HTERT RPE-1 (cell line): ENCODE data around the gene CCDC9B.

Experiments
- in situ Hi-C: fragments of 300-500 bp; cut with MboI; formaldehyde crosslinking; loops from 4 replicates; pipeline ENCODE4 v1.14.3; 2020; ENCODE audit warnings: low sequenced_read_pairs

Gene CCDC9B

DNA sequence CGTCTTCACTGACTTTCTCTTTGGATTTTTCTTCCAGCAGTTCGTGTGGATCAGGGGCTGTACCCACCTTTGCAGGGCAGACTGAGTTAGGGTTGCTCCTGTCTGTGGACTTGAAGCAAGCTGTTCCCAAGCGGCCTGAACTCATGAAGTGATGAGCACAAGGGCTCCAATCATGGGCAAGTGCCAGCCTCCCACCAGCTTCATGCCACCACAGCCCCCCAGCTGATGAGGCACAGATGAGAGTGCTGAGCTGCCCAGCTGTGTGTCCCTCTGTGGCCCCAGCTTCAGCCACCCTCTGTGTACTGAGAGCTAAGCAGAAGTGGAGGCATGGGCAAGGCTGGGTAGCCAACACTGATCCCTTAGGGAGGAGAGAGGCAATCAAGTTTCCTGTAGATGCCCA is 29.7 kb downstream of the CCDC9B start:
- in situ Hi-C loops: no loop called here

DNA sequence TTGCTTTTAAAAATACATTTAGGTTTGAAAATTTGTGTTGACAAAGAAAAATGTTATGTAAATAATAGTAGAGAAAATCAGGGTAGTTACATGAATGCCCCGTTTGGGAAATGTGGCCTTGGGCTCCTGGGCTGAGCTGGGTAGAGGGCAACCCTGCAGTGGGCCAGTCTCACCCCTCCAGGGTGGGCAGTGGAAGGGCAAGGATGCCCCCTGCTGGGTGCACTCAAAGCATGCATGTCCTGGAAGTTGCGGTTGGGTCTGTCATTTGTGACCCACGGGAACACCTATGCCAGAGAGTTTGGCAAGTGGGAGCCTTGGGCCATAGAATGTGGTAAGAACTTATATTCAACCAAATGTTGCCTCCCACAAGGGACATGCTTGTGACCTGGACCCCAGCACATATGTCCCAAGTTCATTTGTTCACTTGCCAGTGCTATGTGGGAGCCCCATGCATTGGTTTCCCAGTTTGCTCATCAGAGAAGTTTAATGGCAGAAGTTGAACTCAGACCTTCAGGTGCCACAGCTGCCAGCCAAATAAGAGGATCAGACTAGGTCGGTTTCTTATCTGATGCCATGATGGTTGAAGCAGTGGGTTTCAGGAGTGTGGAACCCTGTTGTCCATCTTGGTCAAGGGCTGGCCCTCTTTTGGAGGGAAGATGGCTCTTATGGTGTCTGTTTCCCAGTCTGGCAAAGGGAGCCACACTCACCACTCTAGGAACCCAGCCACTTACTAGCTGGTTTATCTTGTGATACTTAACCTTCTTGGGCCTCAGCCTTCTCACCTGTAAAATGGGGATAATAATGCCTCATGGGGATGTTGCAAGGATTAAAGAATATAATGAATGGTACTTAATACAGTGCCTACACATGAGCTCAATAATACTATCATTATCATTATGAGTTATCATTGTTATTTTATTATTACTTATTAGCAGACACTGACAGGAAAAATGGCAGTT is 30.5 kb downstream of the CCDC9B start:
- in situ Hi-C loops: no loop called here

DNA sequence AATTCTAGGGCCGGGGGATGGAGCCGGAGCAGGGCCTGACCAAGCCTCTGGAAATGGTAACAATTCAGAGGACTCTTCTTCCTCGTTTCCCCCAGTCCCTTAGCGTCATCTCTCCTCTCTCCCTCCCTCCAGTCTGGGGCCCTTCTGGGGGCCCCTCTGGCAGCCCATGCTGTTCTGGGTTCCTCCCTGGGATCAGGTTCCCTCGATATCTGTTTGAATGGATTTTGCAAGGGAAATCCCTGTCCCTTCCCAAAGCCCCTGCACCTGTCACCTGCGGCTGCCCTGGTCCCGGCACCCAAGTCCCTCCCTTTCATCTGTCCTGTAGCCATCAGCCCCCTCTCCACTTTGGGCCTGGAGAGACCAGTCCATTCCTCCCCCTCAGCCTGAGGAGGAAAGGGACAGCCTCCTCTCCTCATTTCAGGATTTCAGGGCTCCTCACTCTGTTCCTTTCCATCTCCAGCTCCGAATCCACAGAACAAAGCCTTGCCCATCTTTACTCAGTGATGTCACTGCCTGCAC is 31.3 kb downstream of the CCDC9B start:
- in situ Hi-C loops: no loop called here

DNA sequence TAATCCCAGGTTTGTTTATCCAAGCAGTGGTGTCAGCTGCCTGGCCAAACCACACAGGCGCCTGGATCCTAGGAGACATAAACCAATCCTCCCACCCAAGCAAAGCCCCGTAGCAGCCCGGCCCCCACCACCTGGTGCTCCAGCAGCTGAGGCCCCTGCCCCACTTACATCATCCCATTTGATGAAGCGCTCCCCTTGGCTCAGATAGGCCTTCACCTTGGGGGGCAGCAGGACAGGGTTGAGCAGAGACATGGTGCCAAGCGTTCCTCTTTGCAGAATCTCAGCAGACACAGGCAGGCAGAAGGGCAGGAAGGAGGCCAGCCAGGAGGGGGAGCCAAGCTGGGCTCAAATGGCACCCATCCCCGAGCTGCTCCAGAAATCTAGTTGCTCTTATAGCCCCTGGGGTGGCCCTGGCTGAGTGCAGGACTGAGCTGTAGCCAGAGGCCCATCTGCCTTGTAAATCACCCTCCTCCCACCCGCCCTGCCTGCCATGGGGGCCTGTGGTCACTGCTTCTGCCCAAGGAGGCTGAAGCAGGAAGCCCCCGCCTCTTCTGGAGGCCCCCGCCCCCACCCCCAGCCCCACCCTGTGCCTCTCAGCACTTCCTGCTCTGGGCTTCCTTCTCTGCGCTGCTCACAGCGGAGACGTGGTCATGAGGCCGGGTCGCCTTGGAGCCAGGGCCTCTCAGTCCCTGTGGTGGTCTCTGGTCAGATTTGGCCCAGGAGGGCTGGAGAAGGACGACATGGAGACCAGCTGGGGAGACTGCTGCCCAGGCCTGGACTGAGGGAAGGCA is 33.1 kb downstream of the CCDC9B start, which contains the start of gene PLCB2:
Gene PLCB2 (minus strand): TSS at position 515 of the 791 bp plus-strand sequence. CDS start 263 bp downstream, at position 252.
- in situ Hi-C loops: no loop called here

DNA sequence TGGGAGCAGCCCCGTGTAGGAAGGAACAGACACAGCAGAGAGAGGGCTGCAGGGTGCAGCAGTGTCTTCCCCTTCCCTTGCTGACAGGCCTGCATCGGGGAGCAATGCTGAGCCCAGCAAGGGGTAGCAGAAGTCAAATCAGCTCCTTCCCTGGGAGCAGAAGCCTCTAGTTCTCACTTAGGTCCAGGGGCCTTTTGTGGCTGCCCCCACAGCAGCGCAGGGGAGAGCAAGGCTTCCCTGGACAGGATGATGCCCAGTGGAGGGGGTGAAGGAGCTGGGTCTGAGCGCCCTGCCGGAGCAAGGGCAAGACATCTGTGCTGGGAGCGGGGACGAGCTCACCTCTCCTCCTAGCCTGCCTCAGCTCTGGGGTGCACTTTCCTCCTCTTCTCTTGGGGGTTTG is 33.8 kb downstream of the CCDC9B start:
- in situ Hi-C loops: no loop called here

DNA sequence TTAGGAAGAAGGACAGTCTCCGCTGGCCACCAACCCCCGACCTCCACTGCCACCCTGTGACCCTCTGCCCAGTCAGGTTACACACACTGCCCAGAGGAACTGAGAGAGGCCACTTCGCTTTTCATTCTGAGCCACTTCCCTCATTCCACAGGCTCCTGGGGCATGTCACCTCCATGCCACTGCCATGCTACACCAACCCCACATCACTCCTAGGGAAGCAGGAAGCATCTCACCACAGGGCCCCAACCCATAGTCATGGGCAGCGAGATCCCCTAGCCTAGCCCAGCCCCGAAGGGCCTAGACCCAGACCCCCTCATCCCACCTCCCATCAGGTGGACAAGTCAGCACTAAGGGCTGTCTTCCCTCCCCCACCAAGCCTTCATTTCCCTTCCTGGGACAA is 34.4 kb downstream of the CCDC9B start:
- in situ Hi-C loops: no loop called here

DNA sequence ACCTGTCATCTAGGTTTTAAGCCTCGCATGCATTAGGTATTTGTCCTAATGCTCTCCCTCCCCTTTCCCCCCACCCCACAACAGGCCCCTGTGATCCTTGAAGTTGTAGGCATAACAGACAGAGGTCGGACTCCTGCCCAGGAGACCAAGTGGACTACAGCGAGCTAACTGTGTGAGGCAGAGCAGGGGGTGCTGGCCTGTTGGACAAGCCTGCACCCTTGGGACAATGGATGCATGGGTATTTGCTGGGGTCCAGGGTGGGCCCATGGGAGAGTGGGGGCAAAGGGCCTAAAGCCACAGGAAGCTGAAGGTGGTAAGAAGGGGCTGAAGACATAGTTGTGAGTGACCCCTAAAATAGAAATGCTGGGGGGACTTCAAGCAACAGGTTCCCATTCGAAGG is 35.5 kb downstream of the CCDC9B start:
- in situ Hi-C loops: no loop called here

DNA sequence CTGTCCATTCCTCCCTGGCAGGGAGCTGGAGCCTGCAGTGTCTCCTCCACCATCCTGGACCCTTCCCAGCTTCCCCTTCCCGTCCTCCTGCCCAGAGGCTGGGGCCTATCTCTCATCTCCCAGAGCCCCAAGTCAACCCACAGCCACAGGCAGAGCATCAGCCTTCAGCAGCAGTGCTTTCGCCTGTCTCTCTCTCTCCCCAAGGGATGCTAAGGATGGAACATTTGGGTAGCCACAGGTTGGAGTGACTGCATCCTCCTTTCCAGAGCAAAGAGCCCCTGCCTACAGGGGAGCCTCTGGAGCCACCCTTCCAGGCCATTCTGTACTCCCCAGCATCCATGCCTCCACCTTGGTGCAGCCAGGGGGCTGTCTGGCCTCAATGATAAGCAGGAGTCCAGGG is 37.2 kb downstream of the CCDC9B start:
- in situ Hi-C loops: no loop called here

DNA sequence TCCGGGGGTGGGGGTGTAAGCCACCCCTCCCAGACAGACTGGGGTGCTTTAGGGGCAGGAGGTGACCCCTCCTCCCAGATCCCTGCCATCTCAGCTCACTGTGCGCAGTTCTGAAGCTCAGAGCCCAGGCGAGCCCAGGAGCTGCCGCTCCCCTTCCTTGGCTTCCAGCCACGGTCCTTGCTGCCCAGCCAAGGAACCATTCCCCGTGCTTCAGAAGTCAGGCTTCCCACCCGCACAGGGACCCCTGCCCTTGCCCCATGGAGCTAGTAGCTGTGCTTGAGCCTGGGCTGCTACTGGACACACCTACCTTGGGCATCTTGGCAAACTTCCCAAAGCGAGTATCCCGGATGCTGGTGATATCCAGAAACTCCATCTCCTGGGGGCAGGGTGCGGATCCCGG is 37.8 kb downstream of the CCDC9B start:
- in situ Hi-C loops: no loop called here

DNA sequence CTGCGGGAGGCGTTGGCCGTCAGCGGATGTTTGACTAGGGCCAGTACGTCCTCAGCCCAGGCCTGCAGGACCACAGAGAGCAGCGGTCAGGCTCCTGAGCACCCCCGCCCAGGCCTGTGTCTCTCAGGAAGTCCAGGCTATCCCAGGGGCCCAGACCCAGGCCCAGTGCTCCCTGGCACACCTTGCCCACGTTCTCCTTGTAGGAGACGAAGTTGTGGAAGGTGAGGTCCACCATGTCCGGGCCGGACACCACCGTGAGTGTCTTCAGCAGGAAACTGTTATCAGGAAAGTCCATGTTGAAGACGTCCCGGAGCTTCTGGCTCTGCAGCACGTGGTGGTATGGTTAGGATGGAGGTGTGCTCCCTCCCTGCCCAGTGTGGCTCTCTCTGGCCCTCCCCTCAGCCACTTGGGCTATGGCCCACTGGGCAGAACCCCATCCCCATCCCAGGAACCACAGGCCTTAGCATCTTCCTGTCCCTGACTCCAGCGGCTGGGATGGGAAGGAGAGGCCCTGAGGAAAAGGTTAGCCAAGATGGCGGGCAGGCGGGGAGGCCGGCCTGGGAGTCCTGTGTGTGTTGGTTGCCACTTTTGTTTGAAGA is 38.4 kb downstream of the CCDC9B start:
- in situ Hi-C loops: no loop called here

DNA sequence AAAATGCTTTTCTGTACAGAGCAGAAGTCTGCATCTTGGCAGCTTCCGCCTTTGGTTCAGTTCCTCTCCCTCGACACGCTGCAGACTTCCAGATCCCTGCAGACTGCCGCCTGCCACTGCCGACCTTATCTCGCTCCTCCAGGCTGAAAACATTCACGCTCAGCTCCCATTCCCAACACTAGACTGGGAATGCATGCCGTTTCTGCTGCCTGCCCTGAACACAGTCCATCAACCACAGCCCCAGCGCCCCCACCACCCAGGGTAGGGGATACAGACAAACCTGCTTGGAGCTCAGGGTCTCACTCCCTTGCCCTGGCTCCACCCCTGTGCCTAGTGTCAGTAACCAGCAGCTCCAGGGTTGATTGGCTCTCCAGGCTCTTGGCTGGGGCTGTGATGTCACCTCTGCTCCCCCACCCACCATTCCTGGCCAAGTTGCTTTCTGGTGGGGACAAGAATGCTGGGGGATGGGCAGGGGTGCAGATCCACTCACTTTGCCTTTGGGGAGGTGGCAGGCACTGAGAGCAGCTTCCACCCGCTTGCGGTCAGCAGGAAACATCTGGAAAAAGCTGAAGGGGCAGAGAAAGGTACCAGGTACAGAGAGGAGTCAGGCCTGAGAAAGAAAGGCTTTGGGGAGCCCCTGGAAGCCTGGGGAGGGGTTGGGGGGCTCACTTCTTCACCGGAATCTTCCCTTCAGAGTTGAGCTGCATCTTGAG is 39.1 kb downstream of the CCDC9B start:
- in situ Hi-C loops: no loop called here

DNA sequence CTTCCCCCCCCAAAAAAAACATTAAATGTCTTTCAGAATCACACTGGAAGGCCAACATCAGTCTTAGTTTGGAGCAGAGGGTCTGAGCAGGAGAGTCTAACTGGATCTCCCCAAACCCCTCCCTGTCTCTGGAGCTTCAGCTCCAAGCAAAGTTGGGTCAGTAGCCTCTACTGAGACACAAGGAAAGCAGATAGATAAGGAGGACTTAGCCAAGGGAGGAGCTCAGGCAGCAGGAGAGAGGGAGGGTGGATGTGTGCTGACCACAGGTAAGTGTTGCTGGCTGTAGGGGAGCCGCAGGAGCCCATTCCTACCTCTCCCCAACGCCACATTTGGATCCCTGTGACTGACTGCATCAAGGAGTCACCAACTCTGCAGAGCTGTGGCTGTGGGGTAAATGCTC is 40.0 kb downstream of the CCDC9B start:
- in situ Hi-C loops: no loop called here

DNA sequence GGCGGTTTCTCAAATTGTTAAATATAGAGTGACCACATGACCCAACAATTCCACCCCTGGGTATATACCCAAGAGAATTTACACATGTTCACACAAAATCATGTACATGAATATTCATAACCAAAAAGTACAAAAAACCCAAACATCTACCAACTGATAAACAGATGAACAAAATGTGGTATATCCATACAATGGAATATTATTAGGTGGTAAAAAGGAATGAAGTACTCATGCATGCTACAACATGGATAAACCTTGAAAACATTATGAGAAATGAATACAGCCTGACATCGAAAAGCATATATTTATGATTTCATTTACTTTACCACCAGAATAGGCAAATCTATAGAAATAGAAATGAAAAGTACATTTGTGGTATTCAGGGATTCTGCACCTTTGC is 40.4 kb downstream of the CCDC9B start:
- in situ Hi-C loops: no loop called here

DNA sequence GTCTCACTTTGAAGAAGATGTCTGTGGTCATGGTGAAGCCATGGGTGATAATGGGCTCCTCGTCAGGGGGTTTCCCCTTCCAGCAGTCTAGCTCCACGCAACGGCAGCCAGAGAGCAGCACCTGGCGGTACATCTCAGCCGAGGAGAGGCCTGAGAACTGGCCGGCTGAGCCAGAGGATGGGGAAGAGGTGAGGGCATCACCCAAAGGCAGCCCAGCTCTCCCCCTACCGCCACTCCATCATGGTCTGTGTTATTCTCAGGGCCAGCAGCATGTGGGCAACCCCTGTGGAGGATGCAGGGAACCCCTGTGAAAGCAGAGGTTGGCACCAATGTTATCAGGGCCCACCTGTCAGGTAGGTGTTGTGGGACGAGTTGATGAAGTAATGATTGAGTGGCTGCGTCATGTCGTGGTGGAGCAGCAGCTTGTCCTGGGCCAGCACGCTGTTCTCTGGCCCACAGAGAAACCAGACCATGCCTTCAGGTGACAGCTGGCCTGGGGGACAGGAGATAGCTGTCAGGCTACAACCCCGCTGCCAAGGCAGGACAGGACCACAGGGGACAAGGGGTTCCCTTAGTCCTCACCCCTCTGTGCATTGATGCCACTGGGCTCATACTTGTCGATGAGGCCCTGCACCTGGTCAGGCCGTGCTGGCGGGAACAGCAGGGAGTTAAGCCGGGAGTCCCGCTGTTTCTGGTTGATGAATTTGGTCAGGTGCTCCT is 42.4 kb downstream of the CCDC9B start:
- in situ Hi-C loops: no loop called here

DNA sequence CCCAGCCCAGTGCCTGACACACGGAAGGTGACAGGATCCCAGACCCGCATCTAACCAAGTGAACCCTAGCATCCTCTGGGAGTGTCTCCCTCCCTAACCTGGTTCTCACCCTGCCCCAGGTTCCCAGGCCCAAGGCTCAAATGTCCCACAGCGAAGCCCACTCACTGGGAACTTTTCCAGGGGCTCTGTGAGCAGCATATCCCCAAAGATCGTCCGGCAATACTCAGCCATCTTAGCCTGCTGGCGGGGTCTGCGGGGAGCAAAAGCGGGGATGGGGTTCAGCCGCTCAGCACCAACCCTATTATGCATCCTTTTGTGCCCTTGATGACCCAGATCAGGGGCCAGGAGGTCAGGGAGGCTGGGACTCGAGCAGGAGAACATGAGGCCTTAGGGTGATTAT is 43.4 kb downstream of the CCDC9B start:
- in situ Hi-C loops: no loop called here

DNA sequence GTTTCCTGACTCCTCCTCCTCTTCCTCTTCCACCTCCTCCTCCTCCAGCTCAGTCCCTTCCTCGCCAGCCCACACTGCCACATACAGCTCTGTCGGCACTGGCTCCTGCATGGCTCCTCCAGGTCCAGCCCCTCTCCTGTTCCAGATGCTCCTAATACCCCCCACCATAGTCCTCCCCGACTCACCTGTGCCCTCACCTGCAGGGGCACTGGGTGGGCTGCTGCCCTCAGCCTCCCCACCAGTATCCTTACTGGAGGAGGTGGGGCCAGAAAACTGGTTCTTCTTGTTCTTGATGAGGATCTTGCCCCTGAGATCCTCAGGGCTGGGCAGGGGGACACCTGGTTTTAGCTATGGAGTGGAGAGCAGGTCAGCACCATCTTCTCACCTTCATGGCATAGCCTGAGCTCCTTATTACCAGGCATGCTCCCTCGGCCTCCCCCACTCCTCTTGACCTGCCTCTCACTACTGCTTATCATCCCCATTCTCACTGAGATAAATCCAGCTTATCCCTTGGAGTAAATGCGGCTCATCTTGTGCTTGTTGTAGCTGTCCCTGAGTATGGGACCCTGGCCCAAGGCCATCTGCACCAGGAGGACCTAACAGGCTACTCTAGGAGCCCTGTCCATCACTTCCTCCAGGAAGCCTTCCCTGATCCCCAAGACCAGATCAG is 44.0 kb downstream of the CCDC9B start:
- in situ Hi-C loops: no loop called here

DNA sequence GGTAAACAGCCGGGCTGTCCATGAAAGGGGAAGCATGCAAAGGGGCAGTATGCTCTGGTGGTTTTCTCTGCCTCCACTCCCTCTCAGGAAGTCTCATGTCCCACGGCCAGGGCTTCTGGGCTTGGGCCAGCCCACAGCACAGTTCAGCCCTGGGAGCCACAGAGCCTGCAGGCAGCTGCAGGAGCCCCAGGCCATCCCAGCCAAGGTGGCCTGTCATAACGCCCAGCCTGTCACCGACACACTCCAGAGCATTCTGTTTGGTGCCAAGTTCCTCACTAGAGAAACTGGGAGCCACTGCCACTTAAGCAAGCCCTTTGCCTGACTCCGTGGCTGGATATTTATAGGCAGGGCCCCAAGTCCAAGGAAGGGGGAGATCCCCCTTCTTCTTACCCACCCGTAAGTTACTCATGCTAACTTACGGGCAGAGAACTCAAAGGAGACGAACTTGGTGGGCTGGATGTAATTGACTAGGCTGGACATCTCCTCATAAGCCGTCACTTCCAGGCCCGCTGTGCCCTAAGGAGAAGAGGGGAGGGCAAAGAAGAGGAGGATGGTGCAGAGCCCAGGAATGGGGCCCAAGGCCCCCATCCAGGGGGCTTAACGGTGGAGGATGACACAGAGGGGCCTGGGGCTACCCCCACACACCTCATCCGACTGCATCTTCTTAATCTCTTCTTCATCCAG is 44.7 kb downstream of the CCDC9B start:
- in situ Hi-C loops: no loop called here

DNA sequence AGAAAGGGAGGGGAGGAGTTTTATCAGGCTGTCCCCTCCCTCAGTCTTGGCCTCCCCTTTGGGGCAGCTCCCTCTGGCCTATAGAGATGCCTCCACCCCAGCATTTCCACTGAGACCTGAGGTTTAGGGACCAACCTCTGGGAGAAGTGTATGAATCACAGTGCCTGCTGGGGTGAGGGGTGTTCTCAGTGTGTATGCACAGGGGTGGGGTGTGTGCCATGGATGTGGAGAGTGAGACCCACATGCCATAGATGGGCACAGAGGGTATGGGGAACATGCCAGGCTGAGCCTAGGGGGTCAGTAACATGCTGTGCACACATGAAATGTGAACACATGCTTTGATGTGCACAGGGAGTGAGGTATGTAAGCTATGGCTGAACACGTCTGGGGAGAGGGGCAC is 45.4 kb downstream of the CCDC9B start:
- in situ Hi-C loops: no loop called here
